ENCODE results near the gene DNASE1.

Gene DNASE1

DNA sequence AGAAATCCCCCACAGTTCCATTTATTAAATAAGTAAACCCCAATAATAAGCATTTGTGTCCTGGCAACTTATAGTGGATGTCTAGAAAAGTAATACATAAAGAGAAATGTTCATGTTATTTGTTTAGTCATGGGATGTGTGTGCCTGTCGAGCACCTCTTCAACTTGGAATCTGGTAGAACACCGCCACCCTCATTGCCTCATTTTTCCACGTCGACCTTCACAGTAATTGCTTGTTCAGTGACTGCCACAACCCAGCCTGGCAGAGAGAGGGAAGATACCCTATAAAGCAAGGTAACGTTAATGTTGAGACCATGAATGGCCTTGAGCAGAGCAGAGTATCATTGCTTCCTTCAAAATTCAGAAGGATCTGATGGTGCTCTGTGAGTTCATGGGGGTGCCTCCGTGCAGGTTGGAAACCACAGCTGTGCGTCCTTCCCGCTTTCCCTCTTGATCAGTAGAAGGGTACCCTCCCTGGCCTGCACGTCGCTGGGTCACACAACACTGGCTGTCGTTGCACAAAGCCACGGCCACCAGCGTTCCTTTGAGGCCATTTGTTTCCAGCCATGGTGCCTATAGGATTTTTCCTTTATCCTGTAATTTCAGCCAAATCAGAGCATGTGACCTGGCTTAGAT, 3.7 kb upstream of the DNASE1 start:
- H3K4me1 ChIP-seq (ENCODE audit: control insufficient read depth, insufficient read depth, low read depth, low read length): peaks cover 18% of the 10 kb centered on the region
- no peak overlapping the region for H2BK15ac ChIP-seq (ENCODE audit: low read depth, poor library complexity, severe bottlenecking)
- no peaks in the 10 kb centered on the region for H3K27me3 ChIP-seq (ENCODE audit: control insufficient read depth in 1 of 2, insufficient read depth in 1 of 2, low read length in 2 of 2)
- H2BK12ac ChIP-seq (ENCODE audit: low read length in 2 of 2): no peak overlapping the region
- no peak overlapping the region for H2BK120ac ChIP-seq (ENCODE audit: low read depth, low read length)
- no peak overlapping the region for H4K91ac ChIP-seq (ENCODE audit: low read length)
- WGBS: 91% methylated on average over 13 of the region's 13 CpGs
- no peak overlapping the region for H2AK5ac ChIP-seq (ENCODE audit: low read length, severe bottlenecking)
- no peak overlapping the region for H3K14ac ChIP-seq (ENCODE audit: low read length in 2 of 2)
- no peak for DNase-seq
- no peak overlapping the region for H2AFZ ChIP-seq (ENCODE audit: low read depth, low read length)
- H3K4me3 ChIP-seq (ENCODE audit: insufficient read depth in 1 of 2, low read depth in 1 of 2, low read length in 2 of 2): no peak overlapping the region
- no peak overlapping the region for H3K23ac ChIP-seq (ENCODE audit: low read length in 2 of 2)
- H3K36me3 ChIP-seq (ENCODE audit: control insufficient read depth in 1 of 2, insufficient read depth in 2 of 2, low read depth in 1 of 2, low read length in 2 of 2): peaks cover 25 to 40% of the 10 kb centered on the region in 2 experiments
- H3K4ac ChIP-seq (ENCODE audit: low read depth in 1 of 2, low read length in 2 of 2): no peak overlapping the region
- no peak overlapping the region for H3K9ac ChIP-seq (ENCODE audit: low read length)
- H3K27ac ChIP-seq (ENCODE audit: low read length, poor library complexity, severe bottlenecking): no peak overlapping the region
- no peaks in the 10 kb centered on the region for H3K9me3 ChIP-seq (ENCODE audit: control insufficient read depth, low read length)
- no peak overlapping the region for H3K18ac ChIP-seq (ENCODE audit: low read depth in 1 of 2, low read length in 2 of 2)
- H3K4me2 ChIP-seq (ENCODE audit: low read length, poor library complexity, severe bottlenecking): no peak overlapping the region
- H2BK5ac ChIP-seq (ENCODE audit: low read depth, low read length, poor library complexity, severe bottlenecking): no peak overlapping the region
- peaks cover 8% of the 10 kb centered on the region for H3K79me1 ChIP-seq (replicated peaks; ENCODE audit: low read length, poor library complexity, severe bottlenecking)
- no peak overlapping the region for H4K8ac ChIP-seq (ENCODE audit: low read length)

- Histone ChIP-seq H3K36me3 (ENCODE audit: control insufficient read depth in 1 of 2, insufficient read depth in 2 of 2, low read depth in 1 of 2, low read length in 2 of 2) (peaks cover 32 to 50% of the 10 kb centered on the region in 2 experiments), H4K91ac (ENCODE audit: low read length) (no peak overlapping the region), H3K27ac (ENCODE audit: low read length, poor library complexity, severe bottlenecking) (no peak overlapping the region), H3K9ac (ENCODE audit: low read length) (no peak overlapping the region), H2AK5ac (ENCODE audit: low read length, severe bottlenecking) (no peak overlapping the region), H3K23ac (ENCODE audit: low read length in 2 of 2) (no peak overlapping the region), H3K9me3 (ENCODE audit: control insufficient read depth, low read length) (no peaks in the 10 kb centered on the region), H3K18ac (ENCODE audit: low read depth in 1 of 2, low read length in 2 of 2) (no peak overlapping the region), H3K4me1 (ENCODE audit: control insufficient read depth, insufficient read depth, low read depth, low read length) (peaks cover 10% of the 10 kb centered on the region), H3K27me3 (ENCODE audit: control insufficient read depth in 1 of 2, insufficient read depth in 1 of 2, low read length in 2 of 2) (no peaks in the 10 kb centered on the region), H4K8ac (ENCODE audit: low read length) (no peak overlapping the region), H3K4ac (ENCODE audit: low read depth in 1 of 2, low read length in 2 of 2) (no peak overlapping the region), H3K79me1 (replicated peaks; ENCODE audit: low read length, poor library complexity, severe bottlenecking) (peaks cover 6% of the 10 kb centered on the region), H2BK120ac (ENCODE audit: low read depth, low read length) (no peak overlapping the region), H3K14ac (ENCODE audit: low read length in 2 of 2) (no peak overlapping the region), H2BK15ac (ENCODE audit: low read depth, poor library complexity, severe bottlenecking) (no peak overlapping the region), H2BK12ac (ENCODE audit: low read length in 2 of 2) (no peak overlapping the region), H3K4me2 (ENCODE audit: low read length, poor library complexity, severe bottlenecking) (no peak overlapping the region), H3K4me3 (ENCODE audit: insufficient read depth in 1 of 2, low read depth in 1 of 2, low read length in 2 of 2) (no peak overlapping the region), H2BK5ac (ENCODE audit: low read depth, low read length, poor library complexity, severe bottlenecking) (no peak overlapping the region), H2AFZ (ENCODE audit: low read depth, low read length) (no peak overlapping the region)
- DNase-seq: no peak
- 96% methylated on average over 18 of the region's 18 CpGs for WGBS
Observed at GRCh38 chr16:3651461-3652372, 2.8 kb upstream of the DNASE1 start.

DNA sequence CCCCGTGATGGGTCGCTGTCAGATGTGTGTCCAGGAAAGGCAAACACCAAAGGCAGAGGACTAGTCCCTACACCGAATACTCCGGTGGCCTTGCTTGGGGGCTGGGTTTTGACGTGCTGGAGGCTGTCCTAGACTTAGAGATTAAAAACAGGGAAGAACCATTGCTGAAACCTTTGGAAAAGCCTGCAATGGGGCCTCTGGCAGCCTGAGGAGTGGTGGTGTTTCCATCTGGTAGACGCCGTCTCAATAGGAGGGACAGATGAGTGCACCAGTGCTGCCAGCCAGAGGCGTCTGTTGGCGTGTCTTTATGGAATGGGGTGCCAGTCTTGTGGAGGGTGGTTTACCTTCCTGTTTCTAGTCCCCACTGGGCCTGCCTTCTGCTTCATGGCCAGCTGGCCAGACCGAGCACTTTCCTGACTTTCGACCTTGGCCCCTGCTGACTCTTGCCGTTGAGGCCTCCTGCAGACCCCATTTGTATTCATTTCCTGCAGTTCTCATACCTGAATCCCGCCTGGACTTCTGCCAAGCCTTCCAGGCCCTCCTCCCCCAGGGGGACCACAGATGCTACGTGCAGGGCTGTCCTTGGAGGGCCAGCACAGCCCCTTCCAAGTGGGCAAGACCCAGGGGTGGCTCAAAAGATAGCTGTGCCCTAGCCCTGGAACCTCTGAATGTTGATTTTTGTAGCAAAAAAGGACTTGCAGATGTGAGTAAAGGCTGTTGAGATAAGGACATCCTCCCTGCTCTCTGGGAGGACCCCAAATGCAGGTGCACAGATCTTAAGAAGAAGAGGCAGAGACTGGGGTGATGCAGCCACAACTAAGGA, 1.9 kb upstream of the DNASE1 start:
- Histone ChIP-seq H3K27ac (ENCODE audit: low read length, poor library complexity, severe bottlenecking) (no peak overlapping the region), H2BK120ac (ENCODE audit: low read depth, low read length) (no peak overlapping the region), H3K9me3 (ENCODE audit: control insufficient read depth, low read length) (no peaks in the 10 kb centered on the region), H2BK15ac (ENCODE audit: low read depth, poor library complexity, severe bottlenecking) (no peak overlapping the region), H3K4me2 (ENCODE audit: low read length, poor library complexity, severe bottlenecking) (no peak overlapping the region), H3K18ac (ENCODE audit: low read depth in 1 of 2, low read length in 2 of 2) (no peak overlapping the region), H2BK12ac (ENCODE audit: low read length in 2 of 2) (no peak overlapping the region), H3K79me1 (replicated peaks; ENCODE audit: low read length, poor library complexity, severe bottlenecking) (peaks cover 6% of the 10 kb centered on the region), H4K91ac (ENCODE audit: low read length) (no peak overlapping the region), H2BK5ac (ENCODE audit: low read depth, low read length, poor library complexity, severe bottlenecking) (no peak overlapping the region), H4K8ac (ENCODE audit: low read length) (no peak overlapping the region), H3K14ac (ENCODE audit: low read length in 2 of 2) (no peak overlapping the region), H3K4me3 (ENCODE audit: insufficient read depth in 1 of 2, low read depth in 1 of 2, low read length in 2 of 2) (no peak overlapping the region), H3K27me3 (ENCODE audit: control insufficient read depth in 1 of 2, insufficient read depth in 1 of 2, low read length in 2 of 2) (no peaks in the 10 kb centered on the region), H3K23ac (ENCODE audit: low read length in 2 of 2) (no peak overlapping the region), H3K4me1 (ENCODE audit: control insufficient read depth, insufficient read depth, low read depth, low read length) (peaks cover 15% of the 10 kb centered on the region), H2AFZ (ENCODE audit: low read depth, low read length) (no peak overlapping the region), H2AK5ac (ENCODE audit: low read length, severe bottlenecking) (no peak overlapping the region), H3K9ac (ENCODE audit: low read length) (no peak overlapping the region), H3K36me3 (ENCODE audit: control insufficient read depth in 1 of 2, insufficient read depth in 2 of 2, low read depth in 1 of 2, low read length in 2 of 2) (peaks cover 41 to 59% of the 10 kb centered on the region in 2 experiments), H3K4ac (ENCODE audit: low read depth in 1 of 2, low read length in 2 of 2) (no peak overlapping the region)
- WGBS: 87% methylated on average over 14 of the region's 14 CpGs
- no peak for DNase-seq

DNA sequence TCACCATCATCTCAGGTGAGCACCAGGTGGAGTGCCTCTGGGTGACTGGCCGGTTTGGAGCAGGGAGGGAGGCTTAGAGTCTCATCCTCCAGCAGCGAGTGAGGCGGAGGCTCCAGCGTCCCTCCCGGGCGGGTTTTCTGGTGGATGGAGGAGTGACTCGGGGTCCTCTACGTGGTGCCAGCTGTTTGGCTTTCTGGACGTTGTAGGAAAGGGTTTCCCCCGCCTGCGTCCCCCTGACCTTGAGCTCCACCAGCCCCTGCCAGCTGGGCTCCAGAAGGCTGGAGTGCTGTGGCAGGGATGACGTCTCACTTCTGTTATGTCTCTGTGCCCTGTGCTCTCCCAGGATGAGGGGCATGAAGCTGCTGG, 522 bp downstream of the DNASE1 start:
- Histone ChIP-seq H3K4ac (ENCODE audit: low read depth in 1 of 2, low read length in 2 of 2) (no peak overlapping the region), H3K4me3 (ENCODE audit: insufficient read depth in 1 of 2, low read depth in 1 of 2, low read length in 2 of 2) (no peak overlapping the region), H2AK5ac (ENCODE audit: low read length, severe bottlenecking) (no peak overlapping the region), H3K9ac (ENCODE audit: low read length) (no peak overlapping the region), H2BK12ac (ENCODE audit: low read length in 2 of 2) (no peak overlapping the region), H2AFZ (ENCODE audit: low read depth, low read length) (no peak overlapping the region), H2BK15ac (ENCODE audit: low read depth, poor library complexity, severe bottlenecking) (no peak overlapping the region), H3K14ac (ENCODE audit: low read length in 2 of 2) (no peak overlapping the region), H4K91ac (ENCODE audit: low read length) (no peak overlapping the region), H2BK5ac (ENCODE audit: low read depth, low read length, poor library complexity, severe bottlenecking) (no peak overlapping the region), H3K9me3 (ENCODE audit: control insufficient read depth, low read length) (no peaks in the 10 kb centered on the region), H3K79me1 (replicated peaks; ENCODE audit: low read length, poor library complexity, severe bottlenecking) (peaks cover 6% of the 10 kb centered on the region), H3K4me2 (ENCODE audit: low read length, poor library complexity, severe bottlenecking) (no peak overlapping the region), H3K27ac (ENCODE audit: low read length, poor library complexity, severe bottlenecking) (no peak overlapping the region), H3K23ac (ENCODE audit: low read length in 2 of 2) (no peak overlapping the region), H4K8ac (ENCODE audit: low read length) (no peak overlapping the region), H3K27me3 (ENCODE audit: control insufficient read depth in 1 of 2, insufficient read depth in 1 of 2, low read length in 2 of 2) (no peaks in the 10 kb centered on the region), H3K18ac (ENCODE audit: low read depth in 1 of 2, low read length in 2 of 2) (no peak overlapping the region), H3K4me1 (ENCODE audit: control insufficient read depth, insufficient read depth, low read depth, low read length) (peaks cover 16% of the 10 kb centered on the region), H3K36me3 (ENCODE audit: control insufficient read depth in 1 of 2, insufficient read depth in 2 of 2, low read depth in 1 of 2, low read length in 2 of 2) (peaks cover 64 to 75% of the 10 kb centered on the region in 2 experiments), H2BK120ac (ENCODE audit: low read depth, low read length) (no peak overlapping the region)
- DNase-seq: no peak
- WGBS: 91% methylated on average over 12 of the region's 12 CpGs
